ENCODE measurements around the gene SLC2A13.
"Not testable (repeated sequence)": the region's sequence is repeated elsewhere in the genome, so short reads cannot be mapped to it uniquely, and the experiment has no call there.

Gene SLC2A13

GRCh38 chr12:39830171-39830570, 275.7 kb downstream of the SLC2A13 start:
- TF ChIP-seq, protein P1, sequence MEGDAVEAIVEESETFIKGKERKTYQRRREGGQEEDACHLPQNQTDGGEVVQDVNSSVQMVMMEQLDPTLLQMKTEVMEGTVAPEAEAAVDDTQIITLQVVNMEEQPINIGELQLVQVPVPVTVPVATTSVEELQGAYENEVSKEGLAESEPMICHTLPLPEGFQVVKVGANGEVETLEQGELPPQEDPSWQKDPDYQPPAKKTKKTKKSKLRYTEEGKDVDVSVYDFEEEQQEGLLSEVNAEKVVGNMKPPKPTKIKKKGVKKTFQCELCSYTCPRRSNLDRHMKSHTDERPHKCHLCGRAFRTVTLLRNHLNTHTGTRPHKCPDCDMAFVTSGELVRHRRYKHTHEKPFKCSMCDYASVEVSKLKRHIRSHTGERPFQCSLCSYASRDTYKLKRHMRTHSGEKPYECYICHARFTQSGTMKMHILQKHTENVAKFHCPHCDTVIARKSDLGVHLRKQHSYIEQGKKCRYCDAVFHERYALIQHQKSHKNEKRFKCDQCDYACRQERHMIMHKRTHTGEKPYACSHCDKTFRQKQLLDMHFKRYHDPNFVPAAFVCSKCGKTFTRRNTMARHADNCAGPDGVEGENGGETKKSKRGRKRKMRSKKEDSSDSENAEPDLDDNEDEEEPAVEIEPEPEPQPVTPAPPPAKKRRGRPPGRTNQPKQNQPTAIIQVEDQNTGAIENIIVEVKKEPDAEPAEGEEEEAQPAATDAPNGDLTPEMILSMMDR (conservative IDR thresholded peaks at IDR 0.05; ENCODE audit: control insufficient read depth, insufficient read depth, low read depth, low read length): no peak
- H3K4me3 ChIP-seq (ENCODE audit: control insufficient read depth, low read depth, low read length): no peak overlapping the region
- no peak for DNase-seq (ENCODE audit: low read depth)

DNA sequence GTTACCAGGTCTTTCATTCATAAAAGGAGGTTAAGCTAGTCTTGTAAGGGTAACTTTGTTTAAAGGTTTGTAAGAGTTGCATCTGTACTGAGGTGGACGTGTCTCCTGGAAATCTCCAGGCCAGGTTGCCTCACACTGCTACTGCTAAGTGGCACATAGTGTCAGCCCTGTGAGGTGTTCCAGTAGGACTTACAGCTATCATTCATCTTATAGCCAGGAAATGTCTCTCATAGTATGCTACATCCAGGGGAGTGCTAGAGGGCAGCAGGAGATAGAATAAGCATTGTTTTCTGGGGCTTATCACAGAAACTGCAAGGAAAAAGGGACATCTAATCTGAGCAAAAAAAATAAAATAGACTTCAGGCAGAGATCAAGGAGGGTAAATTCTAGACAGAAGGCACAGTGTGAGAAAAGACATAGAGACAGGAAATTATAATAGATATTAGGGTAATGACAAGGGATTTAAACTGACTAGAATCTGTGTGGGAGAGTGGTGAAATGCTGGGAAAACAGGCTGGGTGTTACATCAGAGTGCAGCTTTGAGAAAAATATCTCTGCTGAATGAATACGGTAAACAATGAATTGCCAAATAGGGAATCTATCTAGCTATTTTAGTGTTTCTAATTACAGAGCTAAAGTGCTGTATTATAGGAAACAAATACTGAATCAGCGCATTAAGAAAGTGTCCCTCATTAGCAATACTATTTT, 281.2 kb downstream of the SLC2A13 start:
- TF ChIP-seq, protein P1 (conservative IDR thresholded peaks at IDR 0.05; ENCODE audit: control insufficient read depth, insufficient read depth, low read depth, low read length): no peak
- DNase-seq (ENCODE audit: low read depth): peak; percentile 35
- H3K4me3 ChIP-seq (ENCODE audit: control insufficient read depth, low read depth, low read length): no peak overlapping the region

DNA sequence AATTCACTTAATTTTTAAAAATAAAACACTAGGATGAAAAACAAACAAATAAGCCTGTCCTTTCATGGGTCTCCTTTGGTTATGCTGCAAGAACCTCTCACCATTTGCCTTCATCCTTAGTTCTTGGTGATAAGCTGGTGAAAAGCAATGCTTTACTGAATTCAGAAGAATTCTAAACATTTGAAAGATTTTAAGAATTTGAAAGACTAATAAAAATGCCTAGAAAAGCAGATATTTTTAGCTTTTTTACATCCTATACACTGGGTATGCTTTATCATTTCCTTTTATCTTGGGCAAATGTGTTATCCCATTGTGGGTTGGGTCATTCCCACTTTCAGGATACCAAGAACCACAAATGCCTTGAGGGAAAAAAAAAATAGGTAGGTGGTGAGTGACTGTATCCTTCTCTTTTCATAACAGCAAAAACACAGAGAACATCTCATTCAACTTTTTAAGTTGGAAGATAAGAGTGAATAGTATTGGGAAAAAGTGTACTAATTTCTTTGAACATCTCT, 289.2 kb downstream of the SLC2A13 start:
- TF ChIP-seq, protein P1 (conservative IDR thresholded peaks at IDR 0.05; ENCODE audit: control insufficient read depth, insufficient read depth, low read depth, low read length): no peak
- H3K4me3 ChIP-seq (ENCODE audit: control insufficient read depth, low read depth, low read length): no peak overlapping the region
- no peak for DNase-seq (ENCODE audit: low read depth)

DNA sequence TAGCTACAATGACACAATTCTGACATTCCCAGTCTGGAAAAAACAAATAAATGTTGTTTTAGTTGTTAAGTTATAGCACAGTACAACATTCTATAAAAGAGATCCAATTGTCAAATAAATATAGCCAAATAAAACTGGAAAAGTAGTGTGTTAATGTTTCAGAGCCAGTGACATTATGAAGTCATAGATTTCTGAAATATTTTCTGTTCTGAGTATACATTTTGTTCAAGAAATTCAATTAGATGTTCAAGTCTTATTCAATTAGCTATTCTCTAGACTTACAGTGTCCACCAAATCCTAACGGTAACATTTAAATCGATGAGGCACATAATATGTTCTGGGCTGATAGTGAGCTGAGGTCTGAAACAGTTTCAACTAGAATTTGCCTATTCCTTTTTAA, 290.1 kb downstream of the SLC2A13 start:
- no peak overlapping the region for H3K4me3 ChIP-seq (ENCODE audit: control insufficient read depth, low read depth, low read length)
- TF ChIP-seq, protein P1 (conservative IDR thresholded peaks at IDR 0.05; ENCODE audit: control insufficient read depth, insufficient read depth, low read depth, low read length): no peak
- DNase-seq (ENCODE audit: low read depth): no peak

- H3K4me3 ChIP-seq (ENCODE audit: control insufficient read depth, low read depth, low read length): no peak overlapping the region
- TF ChIP-seq, protein P1 (conservative IDR thresholded peaks at IDR 0.05; ENCODE audit: control insufficient read depth, insufficient read depth, low read depth, low read length): no peak
- DNase-seq (ENCODE audit: low read depth): no peak
These were observed 291.3 kb downstream of the SLC2A13 start for GRCh38 chr12:39814626-39815025.

DNA sequence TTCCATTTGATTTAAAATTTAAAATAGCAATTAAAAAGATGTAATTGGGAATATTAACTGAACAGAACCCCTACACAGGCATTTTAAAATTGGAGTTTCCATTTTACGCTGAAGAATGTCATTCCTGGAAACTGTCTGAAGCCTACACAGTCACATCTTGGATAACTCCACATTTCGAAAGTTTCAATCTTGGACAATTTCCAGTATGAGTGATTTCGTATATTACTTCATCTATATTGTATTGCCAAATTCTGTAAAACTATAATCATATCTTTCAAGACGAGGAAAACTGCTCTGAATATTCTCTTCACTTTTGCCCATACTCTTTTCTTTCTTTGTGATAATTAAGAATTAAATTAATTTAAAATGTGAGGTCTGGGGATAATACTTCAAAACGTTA, 292.1 kb downstream of the SLC2A13 start:
- TF ChIP-seq, protein P1 (conservative IDR thresholded peaks at IDR 0.05; ENCODE audit: control insufficient read depth, insufficient read depth, low read depth, low read length): no peak
- DNase-seq (ENCODE audit: low read depth): peak; percentile 78
- H3K4me3 ChIP-seq (ENCODE audit: control insufficient read depth, low read depth, low read length): no peak overlapping the region

GRCh38 chr12:39812456-39812855, 293.4 kb downstream of the SLC2A13 start:
- not testable (repeated sequence) for H3K4me3 ChIP-seq (ENCODE audit: control insufficient read depth, low read depth, low read length); DNase-seq (ENCODE audit: low read depth)

Data from fibroblast of mammary gland (primary cell).